D721Med (cell line): ENCODE data around the gene STX16.

Experiments used
- DNase-seq: peaks from one replicate; pipeline ENCODE4 v3.0.0; 2011; ENCODE audit warnings: low spot score; ENCODE audit not compliant: insufficient read length
- FAIRE-seq: peaks from 2 replicates; lab custom pipeline; 2011; peaks lifted over from hg19 to GRCh38; lab: Jason Lieb, UNC
- CTCF ChIP-seq: IDR thresholded peaks from 2 replicates; pipeline ENCODE4 v1.5.1; 2012; ENCODE audit warnings: mild to moderate bottlenecking, control low read depth; ENCODE audit not compliant: insufficient read depth; ENCODE audit errors: missing control alignments

STX16 gene

GRCh38 chr20:58619077-58619863 lies 31.8 kb upstream of the STX16 start:
- TF ChIP-seq CTCF: no peak
- DNase-seq: no peak
- no peak for FAIRE-seq

GRCh38 chr20:58619864-58620431 lies 31.1 kb upstream of the STX16 start:
- DNase-seq: no peak
- no peak for FAIRE-seq

GRCh38 chr20:58621906-58622548 lies 29.1 kb upstream of the STX16 start:
- FAIRE-seq: no peak
- DNase-seq: no peak
- TF ChIP-seq CTCF: no peak

More at GRCh38 chr20:58619864-58620431, 31.1 kb upstream of the STX16 start:
- no peak for TF ChIP-seq CTCF

DNA sequence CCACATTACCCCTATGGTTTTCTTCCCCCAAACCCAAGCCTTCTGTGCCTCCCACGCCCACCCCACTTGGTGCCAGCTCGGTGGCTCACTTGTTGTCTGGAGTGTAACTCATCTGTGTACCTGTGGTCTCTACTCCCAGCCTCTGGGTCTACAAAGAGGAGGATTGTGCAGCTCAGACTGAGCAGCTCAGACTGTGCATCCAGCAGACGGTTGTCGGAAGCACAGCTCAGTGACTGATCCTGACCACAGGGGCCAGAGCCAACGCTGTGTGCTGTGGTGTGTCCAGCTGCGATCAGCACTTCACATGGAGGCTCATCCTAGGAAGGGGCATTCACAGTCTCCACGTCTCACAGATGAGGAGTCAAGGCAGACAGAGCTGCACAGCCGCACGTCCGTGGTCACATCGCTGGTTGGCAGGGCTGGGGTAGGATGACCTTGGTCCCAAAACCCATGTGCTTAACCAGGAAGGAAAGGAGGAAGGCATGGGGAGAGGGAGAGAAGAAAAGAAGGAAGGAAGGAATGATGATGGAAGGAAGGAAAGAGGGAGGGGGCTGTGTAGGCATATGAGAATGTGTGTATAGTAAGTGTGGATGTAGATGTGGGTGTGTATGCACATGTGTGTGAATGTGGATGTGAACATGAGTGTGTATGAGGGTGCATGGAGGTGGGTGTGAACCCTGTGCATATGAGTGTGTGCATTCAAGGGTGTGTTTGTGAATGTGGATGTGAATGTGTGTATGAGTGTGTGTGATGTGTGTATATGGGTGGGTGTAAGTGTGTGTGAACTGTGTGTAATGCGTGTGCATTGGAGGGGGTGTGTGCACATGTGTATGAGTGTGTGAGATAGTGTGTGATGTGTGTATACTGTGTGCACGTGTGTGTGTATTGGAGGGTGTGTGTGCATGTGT lies 28.2 kb upstream of the STX16 start:
- TF ChIP-seq CTCF: no peak
- no peak for DNase-seq
- FAIRE-seq: no peak

DNA sequence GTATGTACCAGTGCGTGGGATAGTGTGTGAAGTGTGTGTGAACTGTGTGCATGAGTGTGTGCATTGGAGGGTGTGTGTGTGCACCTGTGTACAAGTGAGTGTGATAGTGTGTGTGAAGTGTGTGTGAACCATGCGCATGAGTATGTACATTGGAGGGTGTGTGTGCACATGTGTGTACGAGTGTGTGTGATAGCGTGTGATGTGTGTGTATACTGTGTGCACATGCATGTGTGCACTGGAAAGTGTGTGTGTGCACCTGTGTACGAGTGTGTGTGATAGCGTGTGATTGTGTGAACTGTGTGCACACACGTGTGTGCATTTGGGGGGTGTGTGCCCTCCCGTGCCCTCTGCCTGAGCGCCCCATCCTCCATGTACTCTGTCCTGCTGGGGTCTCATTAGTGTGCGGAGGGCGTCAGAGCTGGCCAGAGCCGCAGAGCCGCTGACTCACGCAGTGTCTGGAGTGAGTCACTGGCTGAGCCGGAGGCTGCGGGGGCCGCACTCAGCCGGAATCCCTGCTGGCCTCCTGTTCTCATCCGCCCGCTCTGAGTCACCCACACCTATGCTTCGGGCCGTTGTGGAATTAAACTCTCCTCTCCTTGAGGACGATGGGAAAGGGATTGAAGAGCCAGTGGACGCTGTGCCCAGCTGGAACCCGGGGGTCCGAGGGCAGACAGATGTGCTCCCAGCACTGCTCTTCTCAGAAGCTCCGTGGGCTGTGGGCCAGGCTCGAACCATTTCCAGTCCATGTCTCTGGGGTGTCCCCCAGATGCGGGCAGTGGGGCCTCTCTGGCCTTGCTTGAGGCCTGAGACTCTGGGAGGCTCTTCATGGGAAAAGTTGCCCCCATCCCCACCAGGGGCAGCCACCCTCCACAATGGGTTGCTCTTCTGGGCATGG lies 27.3 kb upstream of the STX16 start:
- no peak for TF ChIP-seq CTCF
- FAIRE-seq: no peak
- no peak for DNase-seq

DNA sequence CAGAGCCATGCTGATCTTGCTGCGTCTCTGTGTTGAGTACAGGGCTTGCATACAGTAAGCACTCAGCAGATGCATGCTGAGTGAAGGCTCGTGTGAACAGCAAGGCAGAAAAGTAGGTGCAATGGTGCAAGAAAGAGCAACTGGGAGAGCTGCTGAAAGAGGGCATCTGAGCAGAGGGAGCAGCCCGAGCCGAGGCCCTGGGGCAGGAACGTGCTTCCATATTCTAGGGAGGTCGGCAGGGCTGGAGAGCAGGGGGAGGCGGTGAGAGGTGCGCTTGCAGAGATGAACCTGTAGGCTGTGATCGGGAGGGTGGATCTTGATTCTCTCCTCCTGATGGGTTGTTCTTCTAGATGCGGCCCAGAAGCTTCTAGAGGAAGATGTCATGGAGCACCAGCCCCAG lies 26.4 kb upstream of the STX16 start:
- FAIRE-seq (no peak), DNase-seq (no peak)
- no peak for TF ChIP-seq CTCF
